IMR-90 (cell line): ENCODE results near the gene CHRNA1. TPM values are rescaled to one million over a fixed set of nuclear protein-coding genes. Genes with fewer than 3 reads are reported as not detected.

Experiments used
- CTCF ChIP-seq: conservative IDR thresholded peaks from 2 replicates; pipeline ENCODE4 v1.5.1; 2012; ENCODE audit warnings: mild to moderate bottlenecking, low read depth, low read length, improper control_type of control experiment
- MAZ ChIP-seq: IDR thresholded peaks from 2 replicates; pipeline ENCODE4 v1.6.1; 2012; ENCODE audit warnings: low read depth, mild to moderate bottlenecking, low read length, improper control_type of control experiment, moderate library complexity, borderline replicate concordance
- polyA plus RNA-seq, 3 experiments: library from polyadenylated mRNA; depleted of rRNA; stranded (reverse); fragments of >200 nt; gene quantifications; 2 replicates each; pipeline ENCODE4 v1.2.3, GENCODE V29; 2012; ENCODE audit warnings: low replicate concordance in 1 of 3
- total RNA-seq: library from RNA; depleted of rRNA; stranded (reverse); fragments of >200 nt; gene quantifications from 2 replicates; pipeline ENCODE4 v1.2.3, GENCODE V29; 2012

CHRNA1 gene
- total and polyA plus RNA-seq, 2 of the 4 experiments (the other 2 are of a cell fraction) = 0.75 to 0.90 TPM

- peak; percentile 94 for TF ChIP-seq CTCF
- peak; percentile 77; the same call in 1 of the 2 replicates for TF ChIP-seq MAZ
Observed at GRCh38 chr2:174771631-174772471, 7.6 kb upstream of the CHRNA1 start (continued).
